HG02981 (cell line): ENCODE results near the gene CDYL.

Experiments used
- ATAC-seq: cut with Tn5 transposase; IDR thresholded peaks from one replicate; pipeline ENCODE4 v1.9.1; 2021; ENCODE audit warnings: mild to moderate bottlenecking, moderate library complexity; ENCODE audit not compliant: unreplicated experiment

Gene CDYL

GRCh38 chr6:4904461-4905025 is 128.3 kb downstream of the CDYL start:
- ATAC-seq: no peak

DNA sequence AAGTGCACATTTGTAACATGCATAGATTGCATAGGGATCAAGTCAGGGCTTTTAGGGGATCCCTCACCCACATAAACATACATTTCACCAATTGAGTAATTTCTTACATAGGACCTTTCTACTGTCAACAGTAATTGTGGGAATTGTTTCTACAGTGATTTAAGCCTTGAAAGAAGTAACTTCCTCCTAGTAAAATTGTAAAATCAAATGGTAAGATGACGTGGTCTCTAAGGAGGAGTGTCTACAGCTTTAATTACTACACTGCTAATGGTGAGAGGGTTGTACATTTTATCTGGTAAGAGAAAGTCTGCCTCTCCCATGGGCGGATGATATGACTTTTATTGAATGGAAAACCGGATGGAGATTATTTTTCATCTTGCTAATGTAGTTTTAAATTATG is 129.6 kb downstream of the CDYL start:
- ATAC-seq: no peak

GRCh38 chr6:4906293-4907276 is 130.4 kb downstream of the CDYL start:
- peak; percentile 56 for ATAC-seq

- ATAC-seq: no peak
These were observed 131.4 kb downstream of the CDYL start for GRCh38 chr6:4907602-4908001.

- no peak for ATAC-seq
These were observed 131.9 kb downstream of the CDYL start for GRCh38 chr6:4908062-4908461.

GRCh38 chr6:4909063-4909706 is 133.0 kb downstream of the CDYL start:
- ATAC-seq: no peak

- no peak for ATAC-seq
These were observed 134.0 kb downstream of the CDYL start for GRCh38 chr6:4910037-4910760.

DNA sequence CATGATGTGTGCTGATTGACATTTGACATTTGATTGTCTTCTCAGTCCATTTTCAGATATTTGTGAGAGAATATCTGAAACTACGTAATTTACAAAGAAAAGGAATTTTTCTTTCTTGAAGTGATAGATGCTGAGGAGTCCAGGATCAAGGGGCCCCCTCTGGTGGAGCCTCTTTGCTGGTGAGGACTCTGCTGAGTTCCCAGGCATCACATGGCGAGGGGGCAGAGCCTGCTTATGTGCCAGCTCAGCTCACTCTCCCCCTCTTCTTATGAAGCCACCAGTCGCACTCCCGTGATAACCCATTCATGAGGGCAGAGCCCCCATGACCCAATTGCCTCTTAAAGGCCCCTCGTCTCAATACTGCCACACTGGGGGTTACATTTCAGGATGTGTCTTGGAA is 136.4 kb downstream of the CDYL start:
- no peak for ATAC-seq

- no peak for ATAC-seq
These were observed 137.7 kb downstream of the CDYL start for GRCh38 chr6:4913705-4914419.

DNA sequence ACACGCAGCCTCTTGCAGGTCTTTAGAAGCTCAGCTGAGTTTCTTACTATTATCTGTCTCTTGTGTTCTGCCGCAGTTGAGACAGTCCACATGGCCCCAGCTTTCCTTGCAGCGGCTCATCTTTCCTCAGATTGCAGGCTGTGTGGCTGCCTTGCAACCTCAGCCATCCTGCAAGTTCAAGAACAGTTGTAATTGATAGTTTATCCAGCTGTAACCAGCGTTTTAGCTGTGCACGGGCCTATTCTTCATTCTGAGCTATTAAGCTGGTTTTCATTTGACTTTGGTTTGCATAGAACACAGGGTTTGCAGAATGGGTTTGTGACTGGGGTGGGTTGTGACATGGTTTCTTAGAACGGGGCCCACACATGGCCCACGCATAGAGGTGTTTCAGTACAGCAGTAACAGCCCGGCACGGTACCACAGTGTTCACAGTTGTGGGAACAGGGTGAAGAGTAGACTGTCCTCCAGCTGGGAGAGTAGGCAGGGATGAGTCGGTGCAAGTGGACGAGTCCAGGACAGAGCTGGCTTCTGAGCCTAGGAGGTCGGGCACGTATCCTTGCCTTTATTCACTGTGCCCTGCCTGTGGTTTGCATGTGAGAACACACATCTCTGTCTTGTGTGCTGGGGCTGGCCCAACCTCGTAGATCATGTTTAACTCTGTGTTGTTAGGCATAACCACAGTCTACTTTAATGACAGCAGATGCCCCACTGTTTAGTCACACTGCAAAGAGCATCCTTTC is 138.4 kb downstream of the CDYL start:
- no peak for ATAC-seq

DNA sequence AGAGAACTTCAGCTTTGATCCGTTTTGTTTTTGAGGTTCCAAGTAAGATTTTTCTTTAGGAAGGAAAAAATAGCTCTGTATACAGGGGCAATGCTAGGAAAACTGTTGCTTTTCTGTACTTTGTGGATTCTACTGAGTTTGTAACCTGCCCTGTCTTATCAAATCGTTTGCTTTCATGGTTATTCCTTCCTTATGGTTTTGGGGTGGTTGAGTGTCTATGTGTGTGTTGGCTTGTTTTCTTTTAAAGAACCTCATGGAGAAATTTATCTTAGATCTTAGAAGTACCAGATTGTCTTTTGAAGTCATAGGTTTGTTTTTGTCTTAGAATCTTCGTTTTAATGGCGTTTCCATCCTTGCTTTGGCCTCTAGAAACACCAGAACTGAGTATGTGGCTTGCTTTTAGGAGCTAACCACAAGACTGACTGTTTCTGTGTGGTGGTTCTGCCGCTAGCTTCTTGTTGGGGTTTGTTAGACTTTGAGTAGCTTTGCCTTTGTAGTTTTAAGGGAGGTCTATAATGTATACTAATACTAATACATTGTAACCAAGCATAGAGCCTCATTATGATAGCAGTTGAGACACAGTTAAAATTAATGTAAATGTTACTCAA is 140.9 kb downstream of the CDYL start:
- no peak for ATAC-seq

GRCh38 chr6:4920914-4921410 is 144.8 kb downstream of the CDYL start:
- no peak for ATAC-seq

- ATAC-seq: no peak
These were observed 146.4 kb downstream of the CDYL start for GRCh38 chr6:4922488-4923037.

GRCh38 chr6:4923081-4923480 is 146.9 kb downstream of the CDYL start:
- ATAC-seq: no peak

- no peak for ATAC-seq
These were observed 148.6 kb downstream of the CDYL start for GRCh38 chr6:4924661-4925271.

GRCh38 chr6:4925580-4925979 is 149.4 kb downstream of the CDYL start:
- ATAC-seq: no peak

GRCh38 chr6:4928426-4928825 is 152.2 kb downstream of the CDYL start:
- no peak for ATAC-seq

- ATAC-seq: no peak
These were observed 153.0 kb downstream of the CDYL start for GRCh38 chr6:4929097-4929718.
